Uterus (tissue), 2 donors: ENCODE data around the gene ARHGAP27.

Experiments used
- CTCF ChIP-seq, 4 experiments: fragments of 200-600 bp in 2 of 4; fragments of 450-650 bp in 2 of 4; sonication (generic) in 2 of 4; IDR thresholded peaks; one replicate each; pipeline ENCODE4 v1.5.1; 2016 to 2019; ENCODE audit warnings: antibody characterized with exemption in 4 of 4, mild to moderate bottlenecking in 2 of 4, moderate library complexity in 1 of 4
- POLR2A ChIP-seq, 2 donors: fragments of 450-650 bp; IDR thresholded peaks; one replicate each; pipeline ENCODE4 v1.6.1; 2016; ENCODE audit warnings: antibody characterized with exemption in 2 of 2, mild to moderate bottlenecking in 1 of 2, moderate library complexity in 1 of 2

- TF ChIP-seq CTCF (IDR thresholded peaks at IDR 0.05) (no peak), POLR2A (IDR thresholded peaks at IDR 0.05) (no peak)
Measured at GRCh38 chr17:45408611-45409421, 23.9 kb downstream of the ARHGAP27 start.
